Stomach smooth muscle (tissue), 2 donors: ENCODE measurements around the gene ETV4.

Source experiments
- H3K27ac ChIP-seq: one replicate; pipeline ENCODE4 v1.7.0; 2013; ENCODE audit warnings: mild to moderate bottlenecking, low read length, inconsistent platforms
- H3K27me3 ChIP-seq, 2 donors: one replicate each; pipeline ENCODE4 v1.7.0; 2013; ENCODE audit warnings: low read length in 2 of 2; ENCODE audit not compliant: insufficient read depth in 2 of 2, control insufficient read depth in 1 of 2
- H3K36me3 ChIP-seq, 2 donors: one replicate each; pipeline ENCODE4 v1.7.0; 2013; ENCODE audit warnings: low read length in 2 of 2; ENCODE audit not compliant: control insufficient read depth in 2 of 2, insufficient read depth in 2 of 2
- H3K4me1 ChIP-seq: one replicate; pipeline ENCODE4 v1.7.0; 2013; ENCODE audit warnings: low read length; ENCODE audit not compliant: control insufficient read depth, insufficient read depth
- H3K4me3 ChIP-seq, 2 donors: one replicate each; pipeline ENCODE4 v1.7.0; 2013; ENCODE audit warnings: low read length in 2 of 2
- H3K9ac ChIP-seq, 2 donors: one replicate each; pipeline ENCODE4 v1.7.0; 2013; ENCODE audit warnings: low read length in 2 of 2, mild to moderate bottlenecking in 1 of 2
- H3K9me3 ChIP-seq, 2 donors: one replicate each; pipeline ENCODE4 v1.7.0; 2013; ENCODE audit warnings: low read length in 2 of 2; ENCODE audit not compliant: control insufficient read depth in 2 of 2
- donor health status: healthy.
- donor health status: Pancreatic carcinoma.

The ETV4 gene

GRCh38 chr17:43572368-43572980 is 26.3 kb upstream of the ETV4 start:
- Histone ChIP-seq H3K36me3 (no peaks in the 10 kb centered on the region), H3K4me1 (peaks cover 2% of the 10 kb centered on the region), H3K4me3 (no peak overlapping the region), H3K27me3 (no peaks in the 10 kb centered on the region), H3K9ac (no peak overlapping the region), H3K9me3 (no peaks in the 10 kb centered on the region), H3K27ac (no peak overlapping the region)

DNA sequence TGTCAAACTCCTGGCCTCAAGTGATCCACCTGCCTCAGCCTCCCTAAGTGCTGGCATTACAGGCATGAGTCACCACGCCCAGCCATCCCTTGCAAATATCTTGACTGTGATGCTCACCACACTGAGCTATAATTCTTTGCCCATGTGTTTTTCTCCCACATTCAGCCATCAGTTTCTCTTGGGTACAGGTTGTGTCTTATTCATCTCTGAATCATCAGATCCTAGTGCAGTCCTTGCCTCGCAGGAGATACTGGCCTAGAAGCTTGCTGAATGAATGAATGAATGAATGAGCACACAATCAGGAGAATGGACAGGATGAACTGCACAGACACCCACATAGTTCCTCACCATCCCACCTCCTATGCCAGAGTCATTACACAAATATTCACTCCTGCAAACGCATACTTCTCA is 24.4 kb upstream of the ETV4 start:
- Histone ChIP-seq H3K36me3 (no peaks in the 10 kb centered on the region), H3K4me1 (no peaks in the 10 kb centered on the region), H3K4me3 (no peak overlapping the region), H3K27me3 (no peaks in the 10 kb centered on the region), H3K9me3 (no peaks in the 10 kb centered on the region), H3K9ac (no peak overlapping the region), H3K27ac (no peak overlapping the region)

- Histone ChIP-seq H3K27me3 (peaks cover 2 to 10% of the 10 kb centered on the region in 2 donors), H3K4me1 (no peaks in the 10 kb centered on the region), H3K4me3 (no peak overlapping the region), H3K27ac (no peak overlapping the region), H3K9ac (no peak overlapping the region), H3K36me3 (no peaks in the 10 kb centered on the region), H3K9me3 (no peaks in the 10 kb centered on the region)
Measured at GRCh38 chr17:43568506-43569082, 22.5 kb upstream of the ETV4 start.

DNA sequence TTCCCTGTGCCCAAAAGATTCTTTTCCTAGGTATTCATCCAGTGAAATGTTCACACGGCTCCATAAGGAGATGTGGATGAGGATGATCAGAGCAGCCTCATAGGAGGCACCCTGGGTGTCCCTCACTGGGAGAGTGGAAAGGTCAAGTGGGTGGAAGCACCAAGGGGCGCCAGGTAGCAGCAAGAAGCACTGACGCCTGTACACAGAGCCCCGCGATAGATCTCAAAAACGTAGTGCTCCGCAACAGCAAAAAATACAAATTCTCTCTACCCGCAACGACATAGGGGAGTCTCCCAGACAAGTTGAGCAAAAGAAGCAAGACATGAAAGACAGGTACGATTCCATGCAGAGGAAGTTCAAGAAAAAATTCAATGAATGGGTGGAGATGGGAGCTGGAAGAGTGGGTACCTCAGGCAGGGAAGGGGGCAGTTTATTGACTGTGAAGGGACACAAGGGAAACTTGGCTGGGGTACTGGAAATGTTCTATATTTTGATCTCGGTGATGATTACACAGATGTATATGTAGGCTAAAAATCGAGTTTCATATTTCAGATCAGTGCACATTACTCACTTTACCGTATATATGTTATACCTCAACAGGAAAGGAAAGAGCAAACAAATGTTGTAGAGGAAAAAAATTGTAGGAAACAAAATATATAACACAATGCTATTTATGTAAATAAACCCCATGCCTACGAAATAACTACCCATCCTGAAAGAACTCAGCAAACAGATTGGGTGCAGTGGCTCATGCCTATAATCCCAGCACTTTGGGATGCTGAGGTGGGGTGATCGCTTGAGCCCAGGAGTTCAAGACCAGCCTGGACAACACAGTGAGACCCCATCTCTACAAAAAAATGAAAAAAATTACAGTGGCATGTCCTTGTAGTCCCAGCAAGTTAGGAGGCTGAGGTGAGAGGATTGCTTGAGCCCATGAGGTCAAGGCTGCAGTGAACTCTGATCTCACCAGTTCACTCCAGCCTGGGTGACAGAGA is 17.8 kb upstream of the ETV4 start:
- Histone ChIP-seq H3K36me3 (no peaks in the 10 kb centered on the region), H3K27ac (no peak overlapping the region), H3K4me3 (no peak overlapping the region), H3K4me1 (peaks cover 10% of the 10 kb centered on the region), H3K27me3 (peaks cover 5 to 16% of the 10 kb centered on the region in 2 donors), H3K9me3 (no peaks in the 10 kb centered on the region), H3K9ac (no peak overlapping the region)

DNA sequence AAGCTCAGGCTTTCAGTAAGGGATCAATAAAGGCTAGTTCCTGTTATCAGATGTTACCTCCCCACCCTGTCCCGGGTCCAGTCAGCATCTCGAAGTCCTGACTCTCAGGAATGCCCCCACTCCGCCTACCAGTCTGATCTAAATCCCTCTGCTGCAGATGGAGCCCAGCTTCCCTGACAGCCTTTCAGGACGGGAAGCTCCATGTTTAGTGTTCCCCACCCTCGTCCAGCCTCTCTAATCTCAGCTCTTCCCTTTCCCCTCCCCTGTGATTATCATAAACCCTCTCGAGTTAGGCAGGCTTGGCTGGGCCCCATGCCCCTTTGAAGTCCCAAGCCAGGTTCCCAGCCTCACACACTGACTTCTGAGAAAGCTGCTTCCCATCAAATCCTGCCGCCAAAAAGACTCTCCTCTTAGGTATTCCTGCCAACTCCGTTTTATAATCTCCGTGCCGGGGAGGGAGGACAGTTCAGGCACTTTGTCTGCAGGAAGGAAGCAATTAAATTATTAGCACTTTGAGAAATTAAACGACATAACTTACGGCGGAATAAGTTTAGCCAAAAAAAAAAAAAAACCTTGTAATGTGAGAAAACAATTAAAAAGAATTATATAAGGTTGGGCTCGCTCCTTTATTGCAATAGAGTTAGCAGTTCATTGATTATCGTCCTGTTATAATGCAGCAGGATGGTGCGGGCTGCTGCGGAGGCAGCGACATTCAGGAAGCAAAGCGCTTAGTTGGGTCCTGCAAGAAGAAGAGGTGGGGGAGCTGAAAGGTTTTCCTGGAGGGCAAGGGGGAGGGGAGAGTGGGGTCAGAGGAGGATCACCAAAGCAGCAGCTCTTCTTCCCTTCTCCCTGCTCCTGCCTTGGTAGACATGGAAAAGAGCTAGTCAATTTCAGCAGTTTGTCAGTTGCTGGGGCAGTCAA is 16.8 kb upstream of the ETV4 start:
- Histone ChIP-seq H3K36me3 (no peaks in the 10 kb centered on the region), H3K27ac (no peak overlapping the region), H3K4me3 (no peak overlapping the region), H3K27me3 (peaks cover 5 to 16% of the 10 kb centered on the region in 2 donors), H3K4me1 (peaks cover 10% of the 10 kb centered on the region), H3K9me3 (no peaks in the 10 kb centered on the region), H3K9ac (no peak overlapping the region)

DNA sequence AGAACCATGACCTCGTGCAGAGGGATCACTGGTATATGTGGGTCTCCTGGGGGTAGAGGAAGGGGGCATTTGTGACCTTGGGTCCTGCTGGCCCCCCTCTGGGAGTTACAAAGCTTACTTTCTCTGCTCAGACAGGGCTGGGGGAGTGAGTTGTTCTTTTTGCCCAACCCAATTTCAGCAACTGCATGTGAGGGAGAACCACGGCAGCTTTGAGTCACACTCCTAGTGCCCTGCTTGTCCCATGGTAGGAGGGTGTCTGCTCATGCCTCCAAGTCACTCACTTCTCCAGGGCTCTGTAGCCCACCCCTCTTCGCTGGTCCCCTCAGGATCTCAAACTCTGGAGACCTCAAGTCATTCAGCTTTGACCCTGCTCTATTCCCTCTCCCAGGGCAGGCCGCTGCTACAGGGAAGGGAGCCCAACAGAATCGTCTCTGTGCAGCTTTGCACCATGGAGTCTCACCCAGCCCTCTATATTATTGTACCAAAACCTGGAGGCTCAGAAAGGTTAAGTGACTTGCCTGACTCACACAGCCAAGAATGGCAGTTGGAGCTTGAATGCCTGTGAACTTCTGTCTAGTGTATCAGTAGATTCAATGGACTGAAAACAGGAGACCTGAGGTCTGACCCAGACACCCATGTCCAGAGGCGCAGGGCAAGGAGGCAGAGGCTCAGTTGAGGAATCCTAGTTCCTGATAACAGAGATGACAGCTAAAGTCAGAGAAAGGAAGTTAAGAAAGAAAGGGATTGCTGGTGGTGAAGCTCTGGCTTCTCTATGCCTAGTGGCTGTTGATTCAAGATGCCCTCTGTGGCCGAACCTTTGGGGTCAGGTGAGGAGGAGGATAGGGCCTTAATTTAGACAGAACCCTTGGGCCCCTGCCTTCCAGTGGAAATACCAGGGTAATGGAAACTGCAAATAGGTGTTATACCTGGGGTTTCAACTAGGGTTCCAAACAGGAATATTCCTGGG is 14.6 kb upstream of the ETV4 start:
- H3K27me3 ChIP-seq: peaks cover 5 to 16% of the 10 kb centered on the region in 2 donors
- no peaks in the 10 kb centered on the region for H3K36me3 ChIP-seq
- H3K27ac ChIP-seq: no peak overlapping the region
- peaks cover 10% of the 10 kb centered on the region for H3K4me1 ChIP-seq
- H3K4me3 ChIP-seq: no peak overlapping the region
- H3K9me3 ChIP-seq: no peaks in the 10 kb centered on the region
- no peak overlapping the region for H3K9ac ChIP-seq

DNA sequence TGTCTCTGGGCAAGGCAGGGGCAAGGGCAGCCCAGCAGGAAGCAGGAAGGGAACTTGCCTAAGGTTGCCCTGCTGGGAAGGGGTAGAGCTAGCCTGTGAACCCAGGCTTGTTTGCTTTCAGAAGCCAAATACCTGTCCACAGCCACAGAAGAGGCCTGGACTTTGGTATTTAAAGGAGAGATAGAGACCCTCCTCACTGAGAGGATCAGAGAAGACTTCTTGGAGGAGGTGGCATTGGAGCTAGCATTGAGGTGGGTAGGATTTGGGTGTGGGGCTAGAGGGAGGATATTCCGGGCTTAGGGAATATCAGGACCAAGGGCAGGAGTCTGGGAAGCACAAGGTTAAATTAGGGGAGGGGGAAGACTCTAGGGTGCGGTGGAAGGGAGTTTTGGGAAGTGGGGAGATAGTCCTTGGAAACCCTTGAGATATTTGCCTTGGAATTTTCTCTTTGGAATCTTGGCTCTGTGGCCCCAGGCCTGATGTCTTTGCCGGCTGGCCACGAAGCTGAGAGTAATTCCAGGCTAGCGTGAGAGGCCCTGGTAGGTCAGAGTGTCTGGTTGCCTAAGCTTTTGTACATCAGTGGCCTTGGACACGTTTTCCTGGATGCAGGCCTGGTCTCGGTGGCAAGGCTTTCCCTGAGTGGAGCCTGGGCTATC is 13.1 kb upstream of the ETV4 start:
- H3K27ac ChIP-seq: no peak overlapping the region
- H3K9ac ChIP-seq: no peak overlapping the region
- peaks cover 10% of the 10 kb centered on the region for H3K4me1 ChIP-seq
- peaks cover 5 to 10% of the 10 kb centered on the region in 2 donors for H3K27me3 ChIP-seq
- H3K9me3 ChIP-seq: no peaks in the 10 kb centered on the region
- no peaks in the 10 kb centered on the region for H3K36me3 ChIP-seq
- H3K4me3 ChIP-seq: no peak overlapping the region

DNA sequence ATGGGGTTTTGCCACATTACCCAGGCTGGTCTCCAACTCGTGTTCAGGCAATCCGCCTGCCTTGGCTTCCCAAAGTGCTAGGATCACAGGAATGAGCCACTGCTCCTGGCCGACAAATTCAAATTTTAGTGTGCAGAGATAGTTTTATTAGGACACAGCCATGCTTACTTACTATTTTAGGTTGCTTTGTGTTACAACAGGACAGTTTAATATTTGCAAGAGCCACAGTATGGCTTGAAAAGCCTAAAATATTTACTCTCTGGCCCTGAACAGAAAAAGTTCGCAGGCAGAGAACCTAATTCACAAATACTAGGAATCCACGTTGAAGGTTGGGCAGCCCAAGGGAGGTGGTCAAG is 12.6 kb upstream of the ETV4 start:
- Histone ChIP-seq H3K27me3 (peaks cover 5 to 8% of the 10 kb centered on the region in 2 donors), H3K9me3 (no peaks in the 10 kb centered on the region), H3K36me3 (no peaks in the 10 kb centered on the region), H3K4me1 (peaks cover 10% of the 10 kb centered on the region), H3K27ac (no peak overlapping the region), H3K4me3 (no peak overlapping the region), H3K9ac (no peak overlapping the region)

DNA sequence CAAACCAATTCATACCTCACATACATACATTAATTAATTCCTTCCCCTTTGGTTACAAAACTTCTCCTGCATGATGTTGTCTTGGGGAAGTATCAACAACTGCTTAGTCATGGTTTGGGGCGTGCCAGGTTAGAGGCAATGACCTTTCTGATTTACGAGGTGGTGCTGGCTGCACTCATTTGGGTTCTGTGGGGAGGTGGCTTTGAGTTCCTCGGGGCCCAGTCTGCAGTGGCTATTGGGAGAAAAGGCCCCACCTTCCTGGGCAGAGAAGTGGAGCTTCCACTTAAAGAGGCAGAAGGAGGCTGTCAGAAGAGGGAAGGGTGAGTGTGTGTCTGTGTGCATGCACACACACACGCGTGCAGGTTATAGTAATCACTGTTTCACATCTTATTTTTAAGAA is 10.2 kb upstream of the ETV4 start:
- Histone ChIP-seq H3K4me3 (no peak overlapping the region), H3K9me3 (no peaks in the 10 kb centered on the region), H3K27ac (no peak overlapping the region), H3K4me1 (no peaks in the 10 kb centered on the region), H3K27me3 (peaks cover 0 to 3% of the 10 kb centered on the region in 2 donors), H3K9ac (no peak overlapping the region), H3K36me3 (no peaks in the 10 kb centered on the region)
